ENCODE data around the gene RNF144A. TPM values are rescaled to one million over a fixed set of nuclear protein-coding genes. Genes with fewer than 3 reads are reported as not detected.

Gene RNF144A
- total and polyA plus RNA-seq, 2 experiments from 2014 or later, result 2.8 to 14.7 TPM

- no peaks in the 10 kb centered on the region for H3K4me1 ChIP-seq (ENCODE audit: insufficient read depth)
- no peak for TF ChIP-seq ETS1 (IDR thresholded peaks at IDR 0.05)
- no peak for TF ChIP-seq STAT1 (IDR thresholded peaks at IDR 0.05; ENCODE audit: unreplicated experiment)
- TF ChIP-seq ZNF331 (CRISPR knock-in tag; IDR thresholded peaks at IDR 0.05; ENCODE audit: low read depth), result no peak
- no peak for TF ChIP-seq EZH2phosphoT487 (IDR thresholded peaks at IDR 0.05; ENCODE audit: unreplicated experiment)
- TF ChIP-seq NANOG (IDR thresholded peaks at IDR 0.05; ENCODE audit: borderline replicate concordance), result no peak
- TF ChIP-seq POLR2AphosphoS5 (IDR thresholded peaks at IDR 0.05; ENCODE audit: low read depth), result no peak
- no peak for TF ChIP-seq REST (IDR thresholded peaks at IDR 0.05; ENCODE audit: unreplicated experiment)
- no peak for TF ChIP-seq ZNF114 (CRISPR knock-in tag; IDR thresholded peaks at IDR 0.05)
- TF ChIP-seq ZNF462 (CRISPR knock-in tag; IDR thresholded peaks at IDR 0.05), result no peak
- TF ChIP-seq JUNB (IDR thresholded peaks at IDR 0.05; ENCODE audit: unreplicated experiment), result no peak
- no peak for TF ChIP-seq EZH2 (IDR thresholded peaks at IDR 0.05; ENCODE audit: low read depth, unreplicated experiment)
- TF ChIP-seq CREB1 (CRISPR knock-in tag; IDR thresholded peaks at IDR 0.05; ENCODE audit: low read depth), result no peak
- TF ChIP-seq CTCF (conservative IDR thresholded peaks at IDR 0.05; ENCODE audit: low read depth in 2 of 2), result no peak
- no peaks in the 10 kb centered on the region for H3K9me2 ChIP-seq (ENCODE audit: insufficient read depth)
- Mint-ChIP-seq H3K4me1 (no peaks in the 10 kb centered on the region), H3K9me3 (no peaks in the 10 kb centered on the region), H3K27me3 (ENCODE audit: insufficient read depth, low read depth, poor library complexity) (no peaks in the 10 kb centered on the region), H3K27ac (no peak overlapping the region), H3K4me3 (no peak overlapping the region), H3K36me3 (ENCODE audit: low read depth) (no peaks in the 10 kb centered on the region)
- H3F3A ChIP-seq (replicated peaks; ENCODE audit: low read depth), result no peaks in the 10 kb centered on the region
- no peak for ATAC-seq
- H3K27me3 ChIP-seq (ENCODE audit: insufficient read depth), result no peaks in the 10 kb centered on the region
- no peak for DNase-seq (ENCODE audit: low spot score)
- no peak overlapping the region for H3K4me3 ChIP-seq
- H3K27ac ChIP-seq (ENCODE audit: low read depth), result no peak overlapping the region
- no peaks in the 10 kb centered on the region for H4K20me1 ChIP-seq (replicated peaks; ENCODE audit: insufficient read depth)
- no peak overlapping the region for H2AFZ ChIP-seq
- H3K4me2 ChIP-seq, result no peak overlapping the region
- H3K79me2 ChIP-seq (replicated peaks; ENCODE audit: insufficient read depth), result no peaks in the 10 kb centered on the region
- H3K36me3 ChIP-seq (ENCODE audit: insufficient read depth), result no peaks in the 10 kb centered on the region
These were observed 33.8 kb downstream of the RNF144A start for GRCh38 chr2:6951046-6951445.
